Stimulated activated CD4-positive, alpha-beta T cell treated with anti-CD3 and anti-CD28 coated beads, Interleukin-2, amount 100 ng/mL, for 48 hours (primary cell): ENCODE results near the gene SYTL3.

ENCODE experiments used
- DNase-seq, 2 donors: peaks; one replicate each; pipeline ENCODE4 v3.0.0-alpha.2; 2020

The SYTL3 gene

GRCh38 chr6:158764183-158764849 lies 114.5 kb downstream of the SYTL3 start:
- no peak for DNase-seq

- no peak for DNase-seq
Measured at GRCh38 chr6:158764926-158765325, 115.1 kb downstream of the SYTL3 start.

- no peak for DNase-seq
Measured at GRCh38 chr6:158765499-158766068, 115.7 kb downstream of the SYTL3 start.

- DNase-seq, result no peak
Measured at GRCh38 chr6:158766621-158767455, 117.0 kb downstream of the SYTL3 start.

- no peak for DNase-seq
Measured at GRCh38 chr6:158767709-158768108, 117.9 kb downstream of the SYTL3 start.

DNA sequence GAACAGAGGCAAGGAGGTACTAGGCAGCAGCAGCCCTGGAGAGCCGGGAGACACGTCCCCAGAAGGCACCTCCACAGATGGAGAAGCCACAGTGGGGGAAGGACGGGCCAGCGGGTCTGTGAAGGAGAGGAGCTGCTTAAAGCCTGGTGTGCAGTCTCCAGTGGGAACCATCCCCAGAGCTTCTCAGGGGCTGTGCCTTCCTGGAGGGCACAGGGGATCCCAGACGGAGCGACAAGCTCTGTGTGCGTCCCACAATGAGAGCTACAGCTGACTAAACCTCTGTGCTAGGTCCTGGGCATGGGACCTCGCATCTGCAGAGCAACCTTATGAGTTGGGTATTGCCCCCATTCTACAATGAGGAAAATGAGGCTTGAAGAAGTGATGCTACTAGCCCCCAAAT lies 118.6 kb downstream of the SYTL3 start:
- DNase-seq, result no peak

- no peak for DNase-seq
Measured at GRCh38 chr6:158769234-158769770, 119.4 kb downstream of the SYTL3 start.

GRCh38 chr6:158769771-158770432 lies 120.0 kb downstream of the SYTL3 start:
- DNase-seq, result no peak

GRCh38 chr6:158770533-158771330 lies 120.9 kb downstream of the SYTL3 start:
- no peak for DNase-seq

GRCh38 chr6:158771399-158772152 lies 121.7 kb downstream of the SYTL3 start:
- no peak for DNase-seq

DNA sequence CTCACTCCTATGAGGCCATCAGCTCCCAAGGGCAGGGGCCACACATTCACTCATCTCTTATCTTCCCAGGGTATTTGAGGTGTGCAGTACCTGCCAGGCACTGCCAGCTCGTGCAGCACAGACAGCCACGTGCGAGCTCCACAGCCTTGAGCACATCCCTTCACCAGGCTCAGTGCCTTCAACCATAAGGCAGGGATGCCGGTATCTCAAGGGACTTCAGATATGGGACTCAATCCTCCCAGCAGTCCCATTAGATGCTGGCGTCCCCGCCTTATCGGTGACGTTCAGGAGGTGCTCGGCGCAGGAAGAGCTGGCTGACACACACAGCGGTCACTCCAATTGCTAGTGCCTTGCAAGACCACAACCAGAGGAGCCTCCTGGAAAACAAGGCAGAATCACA lies 122.3 kb downstream of the SYTL3 start:
- no peak for DNase-seq

DNA sequence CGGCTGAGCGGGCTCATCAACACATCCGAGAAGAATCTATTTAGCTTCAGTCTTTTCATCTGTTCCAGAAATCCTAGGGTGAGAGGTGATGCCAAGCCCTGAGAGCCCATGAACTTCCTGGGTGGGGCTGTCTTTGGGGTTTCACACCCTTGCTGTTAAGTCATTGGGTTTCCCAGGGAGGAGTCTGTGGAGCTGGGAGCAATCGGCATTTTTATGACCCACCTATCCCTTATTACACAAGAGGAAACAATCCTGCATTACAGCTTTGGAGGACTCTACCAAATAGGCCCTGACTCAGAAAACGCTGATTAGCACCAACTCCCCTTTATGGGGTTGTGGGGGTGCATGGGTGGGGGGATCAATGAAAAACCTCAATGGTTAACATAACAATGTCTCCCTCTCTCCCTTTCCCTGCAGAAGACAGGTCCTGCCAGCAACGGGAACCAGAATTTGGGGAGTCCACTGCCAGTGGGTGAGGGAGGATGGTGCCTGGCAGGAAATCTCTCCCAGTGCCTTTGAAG lies 123.1 kb downstream of the SYTL3 start:
- DNase-seq, result no peak

DNA sequence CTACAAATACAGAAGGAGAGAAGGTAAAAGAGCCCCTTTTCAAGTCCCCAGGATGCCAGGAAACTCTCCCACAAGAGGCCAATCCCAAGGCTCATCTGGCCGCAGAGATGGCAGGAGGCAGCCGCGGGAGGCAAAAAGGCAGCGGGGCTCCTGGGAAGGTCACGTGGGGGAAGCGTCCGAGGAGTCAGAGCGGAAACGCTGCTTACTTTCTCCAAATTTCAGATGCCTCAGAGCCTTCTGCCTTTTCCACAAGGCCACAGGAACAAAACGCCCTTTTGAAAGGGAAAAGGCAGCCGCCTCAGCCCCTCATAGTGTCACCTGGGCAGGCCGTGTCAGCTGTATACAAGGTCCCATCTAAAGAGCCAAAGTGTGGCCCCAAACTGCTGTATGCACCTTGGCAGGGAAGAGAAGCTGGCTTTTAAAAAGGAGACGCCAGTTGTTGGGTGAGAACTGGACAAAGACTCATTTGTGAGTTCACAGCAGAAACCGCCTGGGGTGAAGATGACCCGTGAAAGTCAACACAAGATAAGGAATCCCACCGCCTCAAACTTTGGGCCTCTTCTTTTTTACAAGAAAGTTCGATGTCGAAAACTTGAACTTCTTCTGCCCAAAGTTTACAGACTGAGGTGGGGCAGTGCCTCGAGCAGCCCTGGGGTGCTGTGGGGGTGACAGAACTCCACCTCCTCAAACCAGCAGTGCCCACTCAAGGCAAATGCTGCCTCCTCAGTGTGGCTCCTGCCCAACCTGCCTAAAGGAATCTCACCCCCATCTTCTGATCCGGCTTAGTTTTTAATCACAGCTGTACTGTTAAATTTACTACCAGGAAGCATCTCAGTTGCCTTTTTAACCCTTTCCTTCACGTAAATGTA lies 124.0 kb downstream of the SYTL3 start:
- no peak for DNase-seq

- no peak for DNase-seq
Measured at GRCh38 chr6:158774717-158775449, 125.0 kb downstream of the SYTL3 start.

GRCh38 chr6:158775832-158776231 lies 126.0 kb downstream of the SYTL3 start:
- no peak for DNase-seq

DNA sequence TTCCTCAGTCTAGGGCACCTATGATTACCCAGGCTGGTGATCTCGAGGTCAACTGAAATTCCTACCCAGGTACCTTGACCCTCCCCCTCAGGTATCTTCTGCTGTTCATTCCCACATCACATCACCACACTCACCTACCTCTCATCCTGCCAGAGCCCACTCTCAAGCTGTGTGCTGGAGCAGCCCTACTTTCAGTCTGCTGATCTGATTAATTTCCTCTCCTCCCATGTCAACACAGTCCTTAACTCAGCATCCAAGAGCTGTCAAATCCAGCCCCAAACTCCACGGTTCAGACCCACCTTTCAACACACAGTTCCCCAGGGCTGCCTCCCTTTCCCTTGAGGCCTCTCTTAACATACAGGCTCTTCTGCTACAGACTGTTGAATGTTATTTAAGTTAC lies 126.9 kb downstream of the SYTL3 start:
- DNase-seq, result no peak

DNA sequence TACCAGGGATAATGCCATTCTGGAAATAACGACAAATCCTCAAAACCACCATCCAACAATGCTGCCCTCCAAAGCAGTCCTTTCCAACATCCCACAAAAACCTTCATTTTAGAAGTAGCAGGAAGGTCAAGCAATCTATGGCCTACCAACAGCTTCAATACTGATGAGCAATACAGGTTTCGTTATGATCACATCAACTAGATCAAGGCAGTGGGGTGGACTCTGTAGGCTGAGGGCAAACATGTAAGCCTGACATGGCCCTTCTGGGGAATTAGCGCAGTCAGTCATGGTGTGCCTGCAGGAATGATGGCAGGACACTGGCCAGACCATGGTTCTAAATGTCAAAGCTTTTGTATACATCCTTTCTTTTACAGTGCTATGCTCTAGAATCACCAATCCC lies 127.7 kb downstream of the SYTL3 start:
- DNase-seq, result no peak

- no peak for DNase-seq
Measured at GRCh38 chr6:158778005-158778527, 128.2 kb downstream of the SYTL3 start.

DNA sequence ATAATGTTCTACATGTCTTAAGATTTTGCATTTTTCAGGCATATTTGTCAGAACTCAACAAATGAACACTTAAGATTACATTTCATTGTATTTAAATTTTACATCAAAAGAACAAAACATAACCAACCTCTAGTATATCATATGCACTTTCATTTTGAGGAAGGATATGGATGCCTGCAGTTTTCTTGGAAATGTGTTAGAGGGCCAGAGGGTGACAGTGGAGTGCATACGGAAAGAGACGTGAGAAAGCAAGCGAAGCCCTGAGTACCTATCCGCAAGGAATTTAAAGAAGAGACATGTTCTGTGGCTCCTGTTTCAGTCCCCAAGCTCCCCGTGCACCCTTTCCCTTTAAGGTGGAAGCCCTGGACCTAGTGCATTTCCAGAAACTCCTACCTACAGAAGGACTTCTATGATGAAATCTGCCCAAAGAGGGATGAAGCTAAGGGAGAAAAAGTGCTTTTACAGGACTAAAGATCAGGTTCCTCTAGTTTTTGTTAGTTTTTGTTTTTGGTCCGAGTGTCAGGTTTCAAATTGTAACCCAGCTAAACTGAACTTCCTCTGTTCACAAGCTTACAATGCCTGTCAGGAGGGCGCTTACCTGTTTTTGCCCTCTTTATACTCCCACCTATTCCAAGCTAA lies 130.5 kb downstream of the SYTL3 start:
- no peak for DNase-seq
